Muscle of leg (tissue), 11 donors: ENCODE data around the gene SMARCB1. TPM values are rescaled to one million over a fixed set of nuclear protein-coding genes. Genes with fewer than 3 reads are reported as not detected.

Experiments
- DNase-seq: peaks from one replicate; pipeline ENCODE4 v3.0.0; 2013
- H3K27ac ChIP-seq: one replicate; pipeline ENCODE4 v1.5.1; 2013; ENCODE audit warnings: mild to moderate bottlenecking, low read length, control low read depth
- H3K27me3 ChIP-seq: one replicate; pipeline ENCODE4 v1.6.1; 2013; ENCODE audit warnings: low read length; ENCODE audit not compliant: control insufficient read depth, insufficient read depth
- H3K36me3 ChIP-seq: one replicate; pipeline ENCODE4 v1.6.1; 2013; ENCODE audit warnings: low read length; ENCODE audit not compliant: control insufficient read depth, insufficient read depth
- H3K4me1 ChIP-seq: one replicate; pipeline ENCODE4 v1.6.1; 2013; ENCODE audit warnings: low read length; ENCODE audit not compliant: control insufficient read depth, insufficient read depth
- H3K4me3 ChIP-seq: one replicate; pipeline ENCODE4 v1.5.1; 2013; ENCODE audit warnings: low read length, control low read depth
- H3K9me3 ChIP-seq: replicated peaks from 2 replicates; pipeline ENCODE4 v1.6.1; 2013; ENCODE audit warnings: low read depth, low read length; ENCODE audit not compliant: control insufficient read depth
- WGBS: methylation state at CpG from one replicate; pipeline ENCODE4 v1.1.5; 2013; ENCODE audit warnings: missing lambda C conversion rate; ENCODE audit not compliant: insufficient coverage; 5-methylcytosine and 5-hydroxymethylcytosine counted together
- polyA plus RNA-seq, 8 donors: library from polyadenylated mRNA; unstranded; fragments of 120-200 nt; gene quantifications; one replicate each; pipeline versions ENCODE4 v1.2.1 to v1.2.3, GENCODE V29; 2013; ENCODE audit warnings: inconsistent platforms in 1 of 8, low replicate concordance in 1 of 8; ENCODE audit not compliant: insufficient read length in 8 of 8, insufficient read depth in 1 of 8
- total RNA-seq: library from RNA; stranded (reverse); fragments of 120-200 nt; gene quantifications from one replicate; pipeline ENCODE4 v1.2.4, GENCODE V29; 2013

Gene SMARCB1
- total and polyA plus RNA-seq, 9 donors, result 43.0 to 114 (median 82.7) TPM

DNA sequence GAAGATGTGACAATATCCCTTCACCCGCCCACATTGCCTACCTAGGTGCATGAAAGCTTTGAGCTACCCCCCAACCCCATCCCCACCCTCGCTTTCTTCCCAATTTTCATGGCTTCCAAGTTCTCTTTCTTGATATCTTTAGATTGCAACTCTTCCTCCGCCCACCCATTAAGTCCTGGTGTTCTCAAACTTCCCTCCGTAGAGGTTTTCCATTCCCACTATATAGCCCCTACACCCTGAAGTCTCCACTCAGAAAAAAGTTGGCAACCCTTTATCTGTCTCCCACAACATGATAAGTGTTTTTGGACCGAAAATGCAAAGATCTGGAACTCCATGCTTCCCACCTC, 36.4 kb upstream of the SMARCB1 start:
- H3K4me3 ChIP-seq, result peak overlapping the region; percentile 85
- peaks cover 8% of the 10 kb centered on the region for H3K36me3 ChIP-seq
- H3K9me3 ChIP-seq, result no peaks in the 10 kb centered on the region
- no peaks in the 10 kb centered on the region for H3K27me3 ChIP-seq
- peak overlapping the region; percentile 82 for H3K27ac ChIP-seq
- no peak for DNase-seq
- 27% methylated on average over 5 of the region's 5 CpGs for WGBS
- H3K4me1 ChIP-seq, result peaks cover 16% of the 10 kb centered on the region

DNA sequence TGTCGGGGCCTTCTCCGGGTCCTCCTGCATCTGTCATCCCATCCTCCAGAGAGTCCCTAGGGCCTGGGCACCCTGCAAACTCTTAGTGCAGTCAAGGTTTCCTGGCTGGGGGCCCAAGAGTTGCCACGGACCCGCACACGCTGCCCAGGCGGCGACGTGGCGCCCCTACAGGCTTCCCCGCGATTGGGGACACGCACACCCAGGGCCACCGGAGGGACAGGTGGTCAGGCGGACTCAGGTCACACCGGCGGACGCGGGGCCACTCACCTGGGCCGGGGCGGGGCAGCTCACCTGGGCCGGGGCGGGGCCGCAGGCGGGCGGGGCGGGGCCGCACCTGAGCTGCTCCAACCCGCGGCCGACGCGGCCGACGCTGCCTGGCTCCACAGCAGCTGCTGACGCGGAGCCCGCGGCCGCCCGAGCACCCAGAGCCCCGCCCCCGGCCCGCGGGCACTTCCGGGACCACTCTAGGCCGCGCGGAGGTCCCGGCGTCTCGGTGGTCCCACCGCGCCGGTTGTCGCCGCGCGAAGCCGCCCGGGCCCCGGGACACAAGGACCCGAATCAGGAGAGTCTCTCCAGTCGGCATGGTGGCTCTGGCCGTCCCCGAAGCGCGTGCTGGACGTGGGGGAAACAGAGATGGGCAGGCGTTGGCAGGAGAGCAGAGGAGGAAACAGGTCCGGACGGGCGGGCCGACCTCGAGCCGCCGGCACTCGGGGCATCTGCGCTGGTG, 35.9 kb upstream of the SMARCB1 start, which contains the start of gene ZNF70:
TSS of gene ZNF70 (minus strand) at position 399 of the 727 bp plus-strand sequence. CDS start 5,972 bp downstream, outside the sequence.
- Histone ChIP-seq H3K27ac (peak within 1 kb of the TSS; percentile 89), H3K36me3 (peaks cover 4% of the 10 kb centered on the region), H3K4me3 (peak within 1 kb of the TSS; percentile 85), H3K4me1 (peaks cover 16% of the 10 kb centered on the region), H3K9me3 (no peaks in the 10 kb centered on the region), H3K27me3 (no peaks in the 10 kb centered on the region)
- WGBS, result under 1% methylated on average over 78 of the region's 78 CpGs
- DNase-seq, result peak; percentile 93

- Histone ChIP-seq H3K36me3 (peaks cover 4% of the 10 kb centered on the region), H3K27ac (peak overlapping the region; percentile 89), H3K4me3 (peak overlapping the region; percentile 67), H3K27me3 (no peaks in the 10 kb centered on the region), H3K4me1 (peaks cover 16% of the 10 kb centered on the region), H3K9me3 (no peaks in the 10 kb centered on the region)
- DNase-seq, result peak; percentile 69
- WGBS, result 28% methylated on average over 7 of the region's 22 CpGs
Observed at GRCh38 chr22:23751441-23751996, 35.2 kb upstream of the SMARCB1 start.

DNA sequence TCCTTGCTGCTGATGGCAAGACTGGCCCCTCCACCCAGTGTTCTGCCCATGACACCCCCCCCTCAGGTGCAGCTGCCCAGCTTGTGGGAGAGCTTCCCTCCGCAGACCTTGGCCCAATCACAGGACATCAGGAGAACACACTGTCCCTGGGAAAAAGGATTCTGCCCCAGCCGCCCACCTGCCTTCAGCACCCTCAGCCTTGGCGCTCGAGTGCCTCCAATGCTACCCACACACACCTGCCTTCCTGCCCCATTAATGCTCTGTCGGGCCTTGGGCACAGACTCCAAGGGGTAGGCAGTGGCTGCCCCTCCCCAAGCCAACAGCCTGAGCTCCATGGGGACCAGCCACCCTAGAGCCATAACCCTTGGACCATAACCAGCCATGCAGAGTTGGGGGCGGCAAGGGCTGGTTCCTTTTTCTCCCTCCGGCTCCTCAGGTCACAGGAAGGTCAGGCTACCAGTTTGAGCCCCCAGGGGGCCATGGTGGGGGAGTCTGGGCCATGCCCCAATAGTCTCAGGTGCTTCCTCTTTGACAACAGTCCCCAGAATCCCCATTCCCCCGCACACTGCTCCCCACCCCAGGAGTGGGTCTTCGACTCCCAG, 34.6 kb upstream of the SMARCB1 start:
- 89% methylated on average over 4 of the region's 9 CpGs for WGBS
- no peak overlapping the region for H3K27ac ChIP-seq
- no peak overlapping the region for H3K4me3 ChIP-seq
- H3K27me3 ChIP-seq, result no peaks in the 10 kb centered on the region
- no peaks in the 10 kb centered on the region for H3K9me3 ChIP-seq
- DNase-seq, result no peak
- peaks cover under 1% of the 10 kb centered on the region for H3K36me3 ChIP-seq
- H3K4me1 ChIP-seq, result peaks cover 16% of the 10 kb centered on the region

- Histone ChIP-seq H3K36me3 (no peaks in the 10 kb centered on the region), H3K27ac (no peak overlapping the region), H3K9me3 (no peaks in the 10 kb centered on the region), H3K4me1 (peaks cover 16% of the 10 kb centered on the region), H3K27me3 (no peaks in the 10 kb centered on the region), H3K4me3 (no peak overlapping the region)
- WGBS, result 89% methylated on average over 15 of the region's 16 CpGs
- DNase-seq, result no peak
Observed at GRCh38 chr22:23752750-23753149, 34.0 kb upstream of the SMARCB1 start.

- H3K4me3 ChIP-seq, result no peak overlapping the region
- H3K27me3 ChIP-seq, result no peaks in the 10 kb centered on the region
- DNase-seq, result no peak
- 56% methylated on average over 2 of the region's 2 CpGs for WGBS
- H3K27ac ChIP-seq, result no peak overlapping the region
- H3K9me3 ChIP-seq, result no peaks in the 10 kb centered on the region
- peaks cover 16% of the 10 kb centered on the region for H3K4me1 ChIP-seq
- no peaks in the 10 kb centered on the region for H3K36me3 ChIP-seq
Observed at GRCh38 chr22:23753385-23753784, 33.4 kb upstream of the SMARCB1 start.

- H3K4me3 ChIP-seq, result no peak within 1 kb of the TSS
- no peaks in the 10 kb centered on the region for H3K27me3 ChIP-seq
- H3K9me3 ChIP-seq, result no peaks in the 10 kb centered on the region
- DNase-seq, result no peak
- H3K27ac ChIP-seq, result no peak within 1 kb of the TSS
- 78% methylated on average over 9 of the region's 14 CpGs for WGBS
- H3K36me3 ChIP-seq, result no peaks in the 10 kb centered on the region
- peaks cover 16% of the 10 kb centered on the region for H3K4me1 ChIP-seq
Observed at GRCh38 chr22:23754220-23754919, 32.4 kb upstream of the SMARCB1 start, which contains the start of gene VPREB3. TSS of gene VPREB3 (minus strand) at chr22:23754425. CDS start at chr22:23754363, 62 bp downstream.

DNA sequence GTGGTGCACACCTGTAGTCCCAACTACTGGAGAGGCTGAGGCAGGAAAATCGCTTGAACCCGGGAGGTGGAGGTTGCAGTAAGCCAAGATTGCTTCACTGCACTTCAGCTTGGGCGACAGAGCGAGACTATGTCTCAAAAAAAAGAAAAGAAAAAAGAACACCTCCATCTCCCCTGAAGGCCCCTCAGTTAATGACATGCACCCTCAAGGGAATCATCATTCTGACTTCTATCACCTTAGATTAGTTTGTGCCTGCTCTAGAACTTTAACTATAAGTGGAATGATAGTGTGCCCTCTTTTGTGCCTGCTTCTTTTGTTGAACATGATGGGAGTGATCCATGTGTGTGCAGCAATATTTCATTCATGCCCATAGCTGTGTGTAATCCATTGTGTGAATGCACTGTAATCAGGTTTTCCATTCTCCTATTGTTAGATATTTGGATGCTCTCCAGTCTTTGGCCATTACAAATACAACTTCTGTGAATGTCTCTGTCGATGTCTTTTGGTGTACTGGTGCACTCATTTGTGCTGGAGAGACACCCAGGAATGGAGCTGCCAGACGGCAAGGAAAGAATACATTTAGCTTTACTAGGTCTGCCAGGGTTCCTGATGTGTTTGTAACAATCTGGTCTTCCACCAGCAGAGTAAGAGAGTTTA, 31.7 kb upstream of the SMARCB1 start:
- no peaks in the 10 kb centered on the region for H3K9me3 ChIP-seq
- H3K4me1 ChIP-seq, result peaks cover 11% of the 10 kb centered on the region
- peak; percentile 49 for DNase-seq
- 80% methylated on average over 3 of the region's 6 CpGs for WGBS
- no peaks in the 10 kb centered on the region for H3K36me3 ChIP-seq
- H3K27me3 ChIP-seq, result no peaks in the 10 kb centered on the region
- H3K4me3 ChIP-seq, result no peak overlapping the region
- no peak overlapping the region for H3K27ac ChIP-seq

- WGBS, result 96% methylated on average over 6 of the region's 8 CpGs
- H3K9me3 ChIP-seq, result no peaks in the 10 kb centered on the region
- no peak overlapping the region for H3K27ac ChIP-seq
- no peaks in the 10 kb centered on the region for H3K27me3 ChIP-seq
- no peak overlapping the region for H3K4me3 ChIP-seq
- no peak for DNase-seq
- no peaks in the 10 kb centered on the region for H3K36me3 ChIP-seq
- peaks cover 6% of the 10 kb centered on the region for H3K4me1 ChIP-seq
Observed at GRCh38 chr22:23755711-23756110, 31.1 kb upstream of the SMARCB1 start.
